ENCODE data around the gene NFATC4. TPM values are rescaled to one million over a fixed set of nuclear protein-coding genes. Genes with fewer than 3 reads are reported as not detected.

The NFATC4 gene
- total and polyA plus RNA-seq, 2 experiments from 2014 or later: 20.9 to 26.6 TPM

- Histone ChIP-seq H4K20me1 (replicated peaks; ENCODE audit: insufficient read depth) (no peaks in the 10 kb centered on the region; the same call in 1 of the 2 replicates), H3K27me3 (ENCODE audit: insufficient read depth) (peaks cover 7% of the 10 kb centered on the region; the same call in 1 of the 2 replicates), H3K4me1 (ENCODE audit: insufficient read depth) (peaks cover 18% of the 10 kb centered on the region; the same call in 1 of the 2 replicates), H3K4me3 (no peak overlapping the region), H2AFZ (no peak overlapping the region), H3K9me2 (ENCODE audit: insufficient read depth) (no peaks in the 10 kb centered on the region), H3K36me3 (ENCODE audit: insufficient read depth) (no peaks in the 10 kb centered on the region), H3K79me2 (replicated peaks; ENCODE audit: insufficient read depth) (no peaks in the 10 kb centered on the region), H3K4me2 (no peak overlapping the region), H3K27ac (ENCODE audit: low read depth) (no peak overlapping the region), H3F3A (replicated peaks; ENCODE audit: low read depth) (0 out of 2 replicates have a peak, but pooled peaks cover 3% of the 10 kb centered on the region)
- Mint-ChIP-seq H3K4me1 (peaks cover 34% of the 10 kb centered on the region), H3K27ac (no peak overlapping the region), H3K9me3 (no peaks in the 10 kb centered on the region), H3K4me3 (no peak overlapping the region), H3K27me3 (ENCODE audit: insufficient read depth, low read depth, poor library complexity) (peaks cover 10% of the 10 kb centered on the region), H3K36me3 (ENCODE audit: low read depth) (no peaks in the 10 kb centered on the region)
- ATAC-seq (no peak), DNase-seq (ENCODE audit: low spot score) (no peak)
- TF ChIP-seq ZNF114 (CRISPR knock-in tag; IDR thresholded peaks at IDR 0.05): no peak
- TF ChIP-seq CTCF (conservative IDR thresholded peaks at IDR 0.05; ENCODE audit: low read depth in 2 of 2): 0 out of 4 replicates have a peak, but pooled peaks of 1 of the 2 experiments have one; percentile 17
These were observed 26.3 kb downstream of the NFATC4 start for GRCh38 chr14:24394275-24394674.

GRCh38 chr14:24395609-24396582 lies 27.9 kb downstream of the NFATC4 start:
- Mint-ChIP-seq H3K4me3 (no peak overlapping the region), H3K36me3 (ENCODE audit: low read depth) (no peaks in the 10 kb centered on the region), H3K27me3 (ENCODE audit: insufficient read depth, low read depth, poor library complexity) (peaks cover 12% of the 10 kb centered on the region), H3K27ac (no peak overlapping the region), H3K4me1 (peaks cover 43% of the 10 kb centered on the region), H3K9me3 (no peaks in the 10 kb centered on the region)
- DNase-seq (ENCODE audit: low spot score) (no peak), ATAC-seq (no peak)
- Histone ChIP-seq H3K36me3 (ENCODE audit: insufficient read depth) (no peaks in the 10 kb centered on the region), H3K9me2 (ENCODE audit: insufficient read depth) (no peaks in the 10 kb centered on the region), H3K4me3 (no peak overlapping the region), H3K79me2 (replicated peaks; ENCODE audit: insufficient read depth) (no peaks in the 10 kb centered on the region), H3K27ac (ENCODE audit: low read depth) (no peak overlapping the region), H2AFZ (peak overlapping the region; percentile 43; the same call in 1 of the 2 replicates), H3K4me2 (no peak overlapping the region), H3F3A (replicated peaks; ENCODE audit: low read depth) (no peaks in the 10 kb centered on the region), H3K4me1 (ENCODE audit: insufficient read depth) (peaks cover 24% of the 10 kb centered on the region; the same call in 1 of the 2 replicates), H3K27me3 (ENCODE audit: insufficient read depth) (peaks cover 18% of the 10 kb centered on the region; the same call in 1 of the 2 replicates), H4K20me1 (replicated peaks; ENCODE audit: insufficient read depth) (no peaks in the 10 kb centered on the region; the same call in 1 of the 2 replicates)
- TF ChIP-seq STAT1 (IDR thresholded peaks at IDR 0.05; ENCODE audit: unreplicated experiment) (no peak), ZNF114 (CRISPR knock-in tag; IDR thresholded peaks at IDR 0.05) (no peak), CTCF (conservative IDR thresholded peaks at IDR 0.05; ENCODE audit: low read depth in 2 of 2) (no peak), NANOG (IDR thresholded peaks at IDR 0.05; ENCODE audit: borderline replicate concordance) (no peak), EZH2phosphoT487 (IDR thresholded peaks at IDR 0.05; ENCODE audit: unreplicated experiment) (no peak), ETS1 (IDR thresholded peaks at IDR 0.05) (no peak), CREB1 (CRISPR knock-in tag; IDR thresholded peaks at IDR 0.05; ENCODE audit: low read depth) (no peak), POLR2AphosphoS5 (IDR thresholded peaks at IDR 0.05; ENCODE audit: low read depth) (no peak), EZH2 (IDR thresholded peaks at IDR 0.05; ENCODE audit: low read depth, unreplicated experiment) (no peak)

Data from GM23338 (cell line).